ENCODE data around the gene BLVRA.
"Not testable (repeated sequence)": the region's sequence is repeated elsewhere in the genome, so short reads cannot be mapped to it uniquely, and the experiment has no call there.

DNA sequence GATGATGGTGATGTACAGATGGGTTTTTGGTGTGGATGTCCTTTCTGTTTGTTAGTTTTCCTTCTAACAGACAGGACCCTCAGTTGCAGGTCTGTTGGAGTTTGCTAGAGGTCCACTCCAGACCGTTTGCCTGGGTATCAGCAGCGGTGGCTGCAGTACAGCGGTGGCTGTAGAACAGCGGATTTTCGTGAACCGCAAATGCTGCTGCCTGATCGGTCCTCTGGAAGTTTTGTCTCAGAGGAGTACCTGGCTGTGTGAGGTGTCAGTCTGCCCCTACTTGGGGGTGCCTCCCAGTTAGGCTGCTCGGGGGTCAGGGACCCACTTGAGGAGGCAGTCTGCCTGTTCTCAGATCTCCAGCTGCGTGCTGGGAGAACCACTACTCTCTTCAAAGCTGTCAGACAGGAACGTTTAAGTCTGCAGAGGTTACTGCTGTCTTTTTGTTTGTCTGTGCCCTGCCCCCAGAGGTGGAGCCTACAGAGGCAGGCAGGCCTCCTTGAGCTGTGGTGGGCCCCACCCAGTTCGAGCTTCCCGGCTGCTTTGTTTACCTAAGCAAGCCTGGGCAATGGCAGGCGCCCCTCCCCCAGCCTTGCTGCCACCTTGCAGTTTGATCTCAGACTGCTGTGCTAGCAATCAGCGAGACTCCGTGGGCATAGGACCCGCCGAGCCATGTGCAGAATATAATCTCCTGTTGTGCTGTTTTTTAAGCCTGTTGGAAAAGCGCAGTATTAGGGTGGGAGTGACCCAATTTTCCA is 20.0 kb downstream of the BLVRA start:
- TF ChIP-seq, protein P1, sequence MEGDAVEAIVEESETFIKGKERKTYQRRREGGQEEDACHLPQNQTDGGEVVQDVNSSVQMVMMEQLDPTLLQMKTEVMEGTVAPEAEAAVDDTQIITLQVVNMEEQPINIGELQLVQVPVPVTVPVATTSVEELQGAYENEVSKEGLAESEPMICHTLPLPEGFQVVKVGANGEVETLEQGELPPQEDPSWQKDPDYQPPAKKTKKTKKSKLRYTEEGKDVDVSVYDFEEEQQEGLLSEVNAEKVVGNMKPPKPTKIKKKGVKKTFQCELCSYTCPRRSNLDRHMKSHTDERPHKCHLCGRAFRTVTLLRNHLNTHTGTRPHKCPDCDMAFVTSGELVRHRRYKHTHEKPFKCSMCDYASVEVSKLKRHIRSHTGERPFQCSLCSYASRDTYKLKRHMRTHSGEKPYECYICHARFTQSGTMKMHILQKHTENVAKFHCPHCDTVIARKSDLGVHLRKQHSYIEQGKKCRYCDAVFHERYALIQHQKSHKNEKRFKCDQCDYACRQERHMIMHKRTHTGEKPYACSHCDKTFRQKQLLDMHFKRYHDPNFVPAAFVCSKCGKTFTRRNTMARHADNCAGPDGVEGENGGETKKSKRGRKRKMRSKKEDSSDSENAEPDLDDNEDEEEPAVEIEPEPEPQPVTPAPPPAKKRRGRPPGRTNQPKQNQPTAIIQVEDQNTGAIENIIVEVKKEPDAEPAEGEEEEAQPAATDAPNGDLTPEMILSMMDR (IDR thresholded peaks at IDR 0.05) = not testable (repeated sequence)
- not testable (repeated sequence) for TF ChIP-seq POLR2A (IDR thresholded peaks at IDR 0.05)
